ENCODE results near the gene LARP6. TPM values are rescaled to one million over a fixed set of nuclear protein-coding genes. Genes with fewer than 3 reads are reported as not detected.

LARP6 gene
- total and polyA plus RNA-seq, 3 experiments from 2014 or later = 0.05 to 0.51 TPM; not detected in 1

GRCh38 chr15:70837476-70837875, 16.5 kb downstream of the LARP6 start:
- Histone ChIP-seq H3K4me1 (ENCODE audit: insufficient read depth, low read length) (no peaks in the 10 kb centered on the region), H3K36me3 (ENCODE audit: insufficient read depth, low read length) (no peaks in the 10 kb centered on the region), H3K4me3 (ENCODE audit: low read length) (no peak overlapping the region), H3K27me3 (ENCODE audit: insufficient read depth, low read length, poor library complexity, severe bottlenecking) (no peaks in the 10 kb centered on the region), H3K27ac (ENCODE audit: low read depth, low read length) (no peak overlapping the region), H3K9me3 (ENCODE audit: low read length) (no peaks in the 10 kb centered on the region)
- Mint-ChIP-seq H3K4me3 (no peak overlapping the region), H3K27ac (no peak overlapping the region), H3K27me3 (peaks cover 8 to 11% of the 10 kb centered on the region in 2 donors), H3K9me3 (no peaks in the 10 kb centered on the region), H3K36me3 (no peaks in the 10 kb centered on the region), H3K4me1 (no peaks in the 10 kb centered on the region)
- DNase-seq = no peak
- ChIA-PET CTCF (no interaction called here), POLR2A (no interaction called here)

- Histone ChIP-seq H3K27ac (ENCODE audit: low read depth, low read length) (no peak overlapping the region), H3K36me3 (ENCODE audit: insufficient read depth, low read length) (no peaks in the 10 kb centered on the region), H3K4me3 (ENCODE audit: low read length) (no peak overlapping the region), H3K27me3 (ENCODE audit: insufficient read depth, low read length, poor library complexity, severe bottlenecking) (no peaks in the 10 kb centered on the region), H3K9me3 (ENCODE audit: low read length) (no peaks in the 10 kb centered on the region), H3K4me1 (ENCODE audit: insufficient read depth, low read length) (no peaks in the 10 kb centered on the region)
- no peak for DNase-seq
- Mint-ChIP-seq H3K4me1 (no peaks in the 10 kb centered on the region), H3K4me3 (no peak overlapping the region), H3K27ac (no peak overlapping the region), H3K36me3 (no peaks in the 10 kb centered on the region), H3K9me3 (no peaks in the 10 kb centered on the region), H3K27me3 (peaks cover 5 to 14% of the 10 kb centered on the region in 2 donors)
- ChIA-PET CTCF (interaction anchor here (1.1 kb wide), 1 partner anchor 11 kb away, joined by 4 read pairs; no protein-coding TSS in a partner anchor), POLR2A (no interaction called here)
Measured at GRCh38 chr15:70835841-70836240, 18.1 kb downstream of the LARP6 start.

DNA sequence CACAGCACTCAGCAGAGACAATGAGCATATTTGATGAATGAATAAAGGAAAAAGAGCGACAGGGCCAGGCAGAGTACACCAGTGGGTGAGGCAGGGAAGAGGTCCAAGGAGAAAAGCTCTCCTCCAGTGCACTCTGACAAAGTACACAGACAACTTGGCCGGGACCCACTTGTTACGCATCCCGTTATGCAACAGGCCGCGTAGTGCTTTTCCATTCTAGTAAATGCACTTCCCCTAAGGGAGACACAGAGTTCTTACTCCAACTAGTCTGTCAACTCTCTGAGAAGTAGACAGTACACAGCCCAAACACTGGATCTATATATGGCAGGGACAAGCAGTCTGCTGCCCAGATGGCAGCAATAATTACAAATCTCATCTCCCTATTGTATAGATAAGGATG, 18.5 kb downstream of the LARP6 start:
- H3K36me3 Mint-ChIP-seq = no peaks in the 10 kb centered on the region
- Histone ChIP-seq H3K27me3 (ENCODE audit: insufficient read depth, low read length, poor library complexity, severe bottlenecking) (no peaks in the 10 kb centered on the region), H3K4me3 (ENCODE audit: low read length) (no peak overlapping the region), H3K27ac (ENCODE audit: low read depth, low read length) (no peak overlapping the region), H3K9me3 (ENCODE audit: low read length) (no peaks in the 10 kb centered on the region), H3K36me3 (ENCODE audit: insufficient read depth, low read length) (no peaks in the 10 kb centered on the region), H3K4me1 (ENCODE audit: insufficient read depth, low read length) (no peaks in the 10 kb centered on the region)
- H3K9me3 Mint-ChIP-seq = no peaks in the 10 kb centered on the region
- H3K27me3 Mint-ChIP-seq = peaks cover 5 to 14% of the 10 kb centered on the region in 2 donors
- no peak for DNase-seq
- CTCF ChIA-PET = no interaction called here
- POLR2A ChIA-PET = no interaction called here
- no peaks in the 10 kb centered on the region for H3K4me1 Mint-ChIP-seq
- H3K4me3 Mint-ChIP-seq = no peak overlapping the region
- H3K27ac Mint-ChIP-seq = no peak overlapping the region

DNA sequence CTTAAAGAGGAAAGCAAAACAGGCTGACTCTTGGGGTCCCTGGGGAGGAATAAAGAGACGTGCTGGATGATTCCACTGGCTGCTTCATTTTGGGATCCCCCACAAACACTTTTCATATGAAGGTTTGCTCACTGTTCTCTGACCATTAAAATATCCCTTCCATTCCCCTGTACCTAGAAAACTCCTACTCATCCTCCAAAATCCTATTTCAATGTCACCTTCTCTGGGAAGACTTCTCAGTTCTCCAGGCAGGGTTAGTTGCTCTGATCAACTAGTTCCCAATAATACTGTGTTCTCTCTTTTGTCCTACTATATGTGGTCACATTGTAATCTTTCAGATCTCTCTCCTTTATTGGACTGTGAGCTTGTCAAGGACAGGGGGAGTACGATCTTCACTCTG, 19.0 kb downstream of the LARP6 start:
- Mint-ChIP-seq H3K9me3 (no peaks in the 10 kb centered on the region), H3K36me3 (no peaks in the 10 kb centered on the region)

DNA sequence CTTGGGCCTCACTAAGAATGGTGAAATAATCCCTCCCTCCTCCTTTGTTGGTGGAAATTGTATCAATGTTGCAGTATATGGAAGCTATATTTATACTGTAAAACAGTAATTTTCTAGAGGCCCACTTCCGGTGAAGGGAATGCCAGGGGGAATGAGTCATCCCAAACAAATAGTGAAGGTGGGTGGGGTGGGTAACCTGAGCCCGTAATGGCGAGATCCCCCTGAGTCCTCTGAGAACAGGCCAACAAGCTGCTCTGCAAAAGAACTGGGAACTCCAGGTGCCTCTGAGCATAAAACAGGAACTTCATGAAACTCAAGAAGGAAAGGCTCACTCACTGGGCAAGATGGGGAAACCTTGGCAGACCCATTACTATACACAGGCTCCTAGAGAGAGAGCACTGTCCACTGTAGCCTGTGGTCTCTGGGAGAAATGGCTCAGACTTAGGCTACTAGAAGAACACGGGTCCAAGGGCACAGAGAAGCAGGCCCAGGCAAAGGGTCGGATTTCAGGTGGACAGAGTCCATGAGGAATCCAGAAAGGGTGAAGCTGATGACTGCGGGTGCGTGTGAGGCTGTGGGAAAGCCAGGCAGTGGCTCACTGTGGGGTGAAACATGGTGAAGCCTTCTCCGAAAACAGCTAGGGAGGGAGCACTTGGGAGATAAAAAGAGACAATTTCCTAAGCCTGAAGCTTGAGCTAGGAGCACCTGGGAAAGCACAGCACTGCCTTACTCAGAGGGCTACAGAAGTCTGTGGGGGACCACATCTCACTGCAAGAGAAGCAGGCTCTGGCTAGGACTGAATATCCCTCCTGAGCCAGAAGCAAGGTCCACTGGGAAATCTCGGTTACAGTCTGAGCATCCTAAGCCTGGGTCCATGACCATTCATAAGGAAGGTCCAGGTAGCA, 19.8 kb downstream of the LARP6 start:
- Histone ChIP-seq H3K27ac (ENCODE audit: low read depth, low read length) (no peak overlapping the region), H3K4me3 (ENCODE audit: low read length) (no peak overlapping the region), H3K9me3 (ENCODE audit: low read length) (no peaks in the 10 kb centered on the region), H3K4me1 (ENCODE audit: insufficient read depth, low read length) (no peaks in the 10 kb centered on the region), H3K27me3 (ENCODE audit: insufficient read depth, low read length, poor library complexity, severe bottlenecking) (no peaks in the 10 kb centered on the region), H3K36me3 (ENCODE audit: insufficient read depth, low read length) (no peaks in the 10 kb centered on the region)
- Mint-ChIP-seq H3K9me3 (no peaks in the 10 kb centered on the region), H3K36me3 (no peaks in the 10 kb centered on the region), H3K4me1 (no peaks in the 10 kb centered on the region), H3K27me3 (peaks cover 8 to 22% of the 10 kb centered on the region in 2 donors), H3K27ac (no peak overlapping the region), H3K4me3 (no peak overlapping the region)
- ChIA-PET CTCF (no interaction called here), POLR2A (no interaction called here)
- no peak for DNase-seq

More for the DNA sequence above, 19.0 kb downstream of the LARP6 start:
- no peaks in the 10 kb centered on the region for H3K4me1 Mint-ChIP-seq
- CTCF ChIA-PET = no interaction called here
- DNase-seq = no peak
- H3K4me3 ChIP-seq (ENCODE audit: low read length) = no peak overlapping the region
- no peaks in the 10 kb centered on the region for H3K9me3 ChIP-seq (ENCODE audit: low read length)
- H3K4me1 ChIP-seq (ENCODE audit: insufficient read depth, low read length) = no peaks in the 10 kb centered on the region
- no peak overlapping the region for H3K4me3 Mint-ChIP-seq
- H3K27ac Mint-ChIP-seq = no peak overlapping the region
- H3K27me3 ChIP-seq (ENCODE audit: insufficient read depth, low read length, poor library complexity, severe bottlenecking) = no peaks in the 10 kb centered on the region
- no peaks in the 10 kb centered on the region for H3K36me3 ChIP-seq (ENCODE audit: insufficient read depth, low read length)
- H3K27me3 Mint-ChIP-seq = peaks cover 5 to 14% of the 10 kb centered on the region in 2 donors
- no peak overlapping the region for H3K27ac ChIP-seq (ENCODE audit: low read depth, low read length)
- POLR2A ChIA-PET = no interaction called here

GRCh38 chr15:70833422-70833821, 20.5 kb downstream of the LARP6 start:
- ChIA-PET CTCF (no interaction called here), POLR2A (no interaction called here)
- Histone ChIP-seq H3K27ac (ENCODE audit: low read depth, low read length) (no peak overlapping the region), H3K4me1 (ENCODE audit: insufficient read depth, low read length) (no peaks in the 10 kb centered on the region), H3K4me3 (ENCODE audit: low read length) (no peak overlapping the region), H3K27me3 (ENCODE audit: insufficient read depth, low read length, poor library complexity, severe bottlenecking) (no peaks in the 10 kb centered on the region), H3K36me3 (ENCODE audit: insufficient read depth, low read length) (no peaks in the 10 kb centered on the region), H3K9me3 (ENCODE audit: low read length) (no peaks in the 10 kb centered on the region)
- H3K4me3 Mint-ChIP-seq = no peak overlapping the region
- no peaks in the 10 kb centered on the region for H3K36me3 Mint-ChIP-seq
- DNase-seq = no peak
- no peaks in the 10 kb centered on the region for H3K9me3 Mint-ChIP-seq
- H3K27ac Mint-ChIP-seq = no peak overlapping the region
- no peaks in the 10 kb centered on the region for H3K4me1 Mint-ChIP-seq
- H3K27me3 Mint-ChIP-seq = peaks cover 8 to 22% of the 10 kb centered on the region in 2 donors

GRCh38 chr15:70832176-70832575, 21.8 kb downstream of the LARP6 start:
- no peaks in the 10 kb centered on the region for H3K9me3 ChIP-seq (ENCODE audit: low read length)
- Mint-ChIP-seq H3K36me3 (no peaks in the 10 kb centered on the region), H3K4me1 (no peaks in the 10 kb centered on the region), H3K27ac (peak overlapping the region in 1 of 8 donors; percentile 86), H3K27me3 (peaks cover 8 to 27% of the 10 kb centered on the region in 2 donors), H3K4me3 (no peak overlapping the region), H3K9me3 (no peaks in the 10 kb centered on the region)
- ChIA-PET CTCF (no interaction called here), POLR2A (no interaction called here)
- H3K27ac ChIP-seq (ENCODE audit: low read depth, low read length) = no peak overlapping the region
- H3K4me1 ChIP-seq (ENCODE audit: insufficient read depth, low read length) = no peaks in the 10 kb centered on the region
- no peaks in the 10 kb centered on the region for H3K27me3 ChIP-seq (ENCODE audit: insufficient read depth, low read length, poor library complexity, severe bottlenecking)
- no peaks in the 10 kb centered on the region for H3K36me3 ChIP-seq (ENCODE audit: insufficient read depth, low read length)
- no peak overlapping the region for H3K4me3 ChIP-seq (ENCODE audit: low read length)
- no peak for DNase-seq

- DNase-seq = no peak
- Mint-ChIP-seq H3K27ac (no peak overlapping the region), H3K4me1 (no peaks in the 10 kb centered on the region), H3K27me3 (peaks cover 8 to 31% of the 10 kb centered on the region in 2 donors), H3K9me3 (no peaks in the 10 kb centered on the region), H3K4me3 (no peak overlapping the region), H3K36me3 (peaks cover 0 to 2% (median 0%) of the 10 kb centered on the region in 3 donors)
- Histone ChIP-seq H3K9me3 (ENCODE audit: low read length) (no peaks in the 10 kb centered on the region), H3K36me3 (ENCODE audit: insufficient read depth, low read length) (no peaks in the 10 kb centered on the region), H3K27me3 (ENCODE audit: insufficient read depth, low read length, poor library complexity, severe bottlenecking) (no peaks in the 10 kb centered on the region), H3K4me1 (ENCODE audit: insufficient read depth, low read length) (no peaks in the 10 kb centered on the region), H3K27ac (ENCODE audit: low read depth, low read length) (no peak overlapping the region), H3K4me3 (ENCODE audit: low read length) (no peak overlapping the region)
- ChIA-PET POLR2A (no interaction called here), CTCF (no interaction called here)
Measured at GRCh38 chr15:70831094-70831911, 22.7 kb downstream of the LARP6 start.
